AG09319 (cell line): Measurements from ENCODE around the gene FAXDC2.

Source experiments
- DNase-seq: peaks from one replicate; pipeline ENCODE4 v3.0.0-alpha.2; 2010; ENCODE audit warnings: low read depth; ENCODE audit errors: extremely low read depth
- TF ChIP-seq, protein P1 (sequence below): IDR thresholded peaks from 2 replicates; pipeline ENCODE4 v1.5.1; 2011; ENCODE audit warnings: low read depth, mild to moderate bottlenecking, inconsistent platforms, low read length, moderate library complexity

FAXDC2 gene

DNA sequence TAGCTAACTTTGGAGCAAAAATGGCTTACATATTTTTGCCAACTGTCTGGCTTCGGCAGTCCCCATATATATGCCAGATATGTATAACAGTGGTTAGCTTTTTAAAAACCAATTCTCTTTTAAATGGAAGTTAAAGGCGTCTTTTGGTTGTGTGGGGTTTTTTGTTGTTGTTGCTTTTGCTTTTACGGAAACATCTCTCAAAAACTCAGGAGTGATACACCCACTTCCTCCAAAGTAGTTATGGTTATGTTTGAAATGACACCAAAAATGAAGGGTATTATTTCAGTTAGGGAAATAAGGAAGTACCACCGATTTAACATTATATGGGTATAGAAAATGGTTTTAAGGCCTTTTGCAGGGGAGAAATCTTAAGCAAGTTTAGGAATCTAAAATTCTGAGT, 10.4 kb upstream of the FAXDC2 start:
- TF ChIP-seq, protein P1, sequence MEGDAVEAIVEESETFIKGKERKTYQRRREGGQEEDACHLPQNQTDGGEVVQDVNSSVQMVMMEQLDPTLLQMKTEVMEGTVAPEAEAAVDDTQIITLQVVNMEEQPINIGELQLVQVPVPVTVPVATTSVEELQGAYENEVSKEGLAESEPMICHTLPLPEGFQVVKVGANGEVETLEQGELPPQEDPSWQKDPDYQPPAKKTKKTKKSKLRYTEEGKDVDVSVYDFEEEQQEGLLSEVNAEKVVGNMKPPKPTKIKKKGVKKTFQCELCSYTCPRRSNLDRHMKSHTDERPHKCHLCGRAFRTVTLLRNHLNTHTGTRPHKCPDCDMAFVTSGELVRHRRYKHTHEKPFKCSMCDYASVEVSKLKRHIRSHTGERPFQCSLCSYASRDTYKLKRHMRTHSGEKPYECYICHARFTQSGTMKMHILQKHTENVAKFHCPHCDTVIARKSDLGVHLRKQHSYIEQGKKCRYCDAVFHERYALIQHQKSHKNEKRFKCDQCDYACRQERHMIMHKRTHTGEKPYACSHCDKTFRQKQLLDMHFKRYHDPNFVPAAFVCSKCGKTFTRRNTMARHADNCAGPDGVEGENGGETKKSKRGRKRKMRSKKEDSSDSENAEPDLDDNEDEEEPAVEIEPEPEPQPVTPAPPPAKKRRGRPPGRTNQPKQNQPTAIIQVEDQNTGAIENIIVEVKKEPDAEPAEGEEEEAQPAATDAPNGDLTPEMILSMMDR: no peak
- no peak for DNase-seq

DNA sequence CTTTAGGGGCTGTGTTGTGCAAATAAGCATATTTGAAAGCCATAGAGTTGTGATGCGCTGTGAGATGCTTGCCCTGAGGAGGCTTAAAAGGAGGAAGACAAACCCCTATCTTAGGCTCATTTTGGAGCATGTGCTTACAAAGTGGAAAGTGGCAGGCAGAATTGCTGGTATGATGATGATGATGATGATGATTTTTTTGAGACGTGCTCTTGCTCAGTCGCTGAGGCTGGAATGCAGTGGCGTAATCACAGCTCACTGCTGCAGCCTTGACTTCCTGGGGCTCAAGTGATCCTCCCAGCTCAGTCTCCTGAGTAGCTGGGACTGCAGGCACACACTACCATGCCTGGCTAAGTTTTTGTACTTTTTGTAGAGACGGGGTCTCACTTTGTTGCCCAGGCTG, 9.7 kb upstream of the FAXDC2 start:
- TF ChIP-seq, protein P1: no peak
- DNase-seq: no peak

GRCh38 chr5:154858972-154859871, 8.8 kb upstream of the FAXDC2 start:
- no peak for DNase-seq
- TF ChIP-seq, protein P1: no peak

GRCh38 chr5:154858297-154858971, 8.0 kb upstream of the FAXDC2 start, which contains the start of gene CNOT8:
TSS of gene CNOT8 (plus strand) at chr5:154858627. CDS start at chr5:154863279, 4,652 bp downstream.
- TF ChIP-seq, protein P1: no peak
- DNase-seq: peak; percentile 97

- peak; percentile 93 for DNase-seq
- TF ChIP-seq, protein P1: no peak
Measured at GRCh38 chr5:154857530-154858296, 7.3 kb upstream of the FAXDC2 start.

DNA sequence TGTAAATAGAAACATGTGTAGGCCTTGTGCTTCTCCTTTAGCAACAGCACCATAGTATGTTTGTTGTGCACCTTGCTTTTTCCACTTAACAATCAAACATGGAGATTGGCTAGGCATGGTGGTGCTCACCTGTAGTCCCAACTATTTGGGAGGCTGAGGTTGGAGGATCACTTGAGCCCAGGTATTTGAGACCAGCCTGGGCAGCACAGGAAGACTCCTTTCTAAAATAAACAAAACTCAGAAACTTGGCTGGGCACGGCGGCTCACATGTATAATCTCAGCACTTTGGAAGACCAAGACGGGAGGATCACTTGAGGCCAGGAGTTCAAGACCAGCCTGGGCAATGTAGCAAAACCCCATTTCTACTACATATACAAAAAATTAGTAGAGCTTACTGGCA, 948 bp upstream of the FAXDC2 start:
- TF ChIP-seq, protein P1: no peak

More for the DNA sequence above, 948 bp upstream of the FAXDC2 start:
- DNase-seq: no peak
